B cell (primary cell): ENCODE results near the gene STS. TPM values are rescaled to one million over a fixed set of nuclear protein-coding genes. Genes with fewer than 3 reads are reported as not detected.

Experiments used
- ATAC-seq: fragments of 200-7000 bp; cut with Tn5 transposase; one replicate; pipeline ENCODE4 v1.10.0; 2021; ENCODE audit warnings: low read depth, mild to moderate bottlenecking, moderate number of reproducible peaks, moderate library complexity
- CTCF ChIA-PET: fragments of 350-600 bp; sonication (Branson Sonifier 250); formaldehyde crosslinking; loops from one replicate; lab custom pipeline; 2021; ENCODE audit warnings: antibody characterized with exemption, inconsistent platforms; lab: Charles Lee
- POLR2A ChIA-PET: fragments of 350-600 bp; sonication (Branson Sonifier 250); formaldehyde crosslinking; loops from one replicate; lab custom pipeline; 2021; ENCODE audit warnings: antibody characterized with exemption; lab: Charles Lee
- DNase-seq: peaks from one replicate; pipeline ENCODE4 v3.0.0; 2013
- H2AFZ ChIP-seq: 2 replicates; pipeline ENCODE4 v1.6.1; 2012; ENCODE audit warnings: mild to moderate bottlenecking, low read depth, low read length; ENCODE audit not compliant: insufficient read depth, poor library complexity, severe bottlenecking
- H3K27ac ChIP-seq, 2 donors: 1 replicate in 1 of 2; 2 replicates in 1 of 2; pipeline ENCODE4 v1.5.1; 2012 to 2013; ENCODE audit warnings: low read length in 2 of 2, mild to moderate bottlenecking in 2 of 2, moderate library complexity in 1 of 2
- H3K27me3 ChIP-seq, 4 experiments: fragments of 200-600 bp in 1 of 4; sonication (generic) in 1 of 4; replicated peaks in 1 of 4; 1 replicate in 2 of 4; 2 replicates in 2 of 4; pipeline versions ENCODE4 v1.6.1 to v1.7.0; 2013 to 2016; ENCODE audit warnings: low read length in 3 of 4, mild to moderate bottlenecking in 2 of 4, mixed read lengths in 1 of 4, moderate library complexity in 1 of 4; ENCODE audit not compliant: insufficient read depth in 4 of 4, control insufficient read depth in 3 of 4; ENCODE audit errors: control extremely low read depth in 1 of 4
- H3K36me3 ChIP-seq, 2 experiments: replicated peaks in 1 of 2; 1 replicate in 1 of 2; 2 replicates in 1 of 2; pipeline versions ENCODE4 v1.6.1 to v1.7.1; 2013; ENCODE audit warnings: low read length in 1 of 2; ENCODE audit not compliant: insufficient read depth in 2 of 2, control insufficient read depth in 1 of 2; ENCODE audit errors: control extremely low read depth in 1 of 2, extremely low read depth in 1 of 2
- H3K4me1 ChIP-seq, 2 donors: fragments of 200-600 bp in 1 of 2; sonication (generic) in 1 of 2; 1 replicate in 1 of 2; 2 replicates in 1 of 2; pipeline versions ENCODE4 v1.5.1 to v1.6.1; 2013 to 2017; ENCODE audit warnings: low read length in 2 of 2; ENCODE audit not compliant: control insufficient read depth in 2 of 2, insufficient read depth in 2 of 2
- H3K4me2 ChIP-seq: replicated peaks from 2 replicates; pipeline ENCODE3; 2012; ENCODE audit warnings: mild to moderate bottlenecking, low read depth, low read length; ENCODE audit not compliant: poor library complexity, severe bottlenecking
- H3K4me3 ChIP-seq, 5 experiments: fragments of 200-600 bp in 1 of 5; sonication (generic) in 1 of 5; 1 replicate in 3 of 5; 2 replicates in 2 of 5; pipeline versions ENCODE4 v1.5.1 to v1.7.0; 2011 to 2016; ENCODE audit warnings: low read length in 4 of 5, mild to moderate bottlenecking in 4 of 5, low read depth in 2 of 5, control low read depth in 1 of 5, moderate library complexity in 1 of 5; ENCODE audit not compliant: insufficient read depth in 1 of 5; ENCODE audit errors: control extremely low read depth in 1 of 5, extremely low read depth in 1 of 5
- H3K79me2 ChIP-seq: fragments of 200-600 bp; sonication (generic); one replicate; pipeline ENCODE4 v1.6.0; 2016; ENCODE audit warnings: low read length; ENCODE audit not compliant: control insufficient read depth, insufficient read depth
- H3K9ac ChIP-seq: fragments of 200-600 bp; sonication (generic); 2 replicates; pipeline ENCODE4 v1.6.1; 2017; ENCODE audit warnings: mild to moderate bottlenecking, low read length, moderate library complexity
- H3K9me3 ChIP-seq, 3 donors: one replicate each; pipeline versions ENCODE4 v1.6.1 to v1.7.1; 2013; ENCODE audit warnings: low read length in 2 of 3; ENCODE audit not compliant: control insufficient read depth in 2 of 3, insufficient read depth in 1 of 3; ENCODE audit errors: control extremely low read depth in 1 of 3
- H4K20me1 ChIP-seq: 2 replicates; pipeline ENCODE4 v1.6.0; 2012; ENCODE audit warnings: mild to moderate bottlenecking, low read length; ENCODE audit not compliant: insufficient read depth, control insufficient read depth, poor library complexity, severe bottlenecking
- H3K27ac Mint-ChIP-seq: one replicate; pipeline ENCODE4 v1.8.0; 2021; ENCODE audit warnings: mixed read lengths
- H3K27me3 Mint-ChIP-seq: one replicate; pipeline ENCODE4 v1.8.0; 2021; ENCODE audit warnings: mixed read lengths
- H3K4me1 Mint-ChIP-seq: one replicate; pipeline ENCODE4 v1.8.0; 2021; ENCODE audit warnings: mixed read lengths
- H3K4me3 Mint-ChIP-seq: one replicate; pipeline ENCODE4 v1.8.0; 2021; ENCODE audit warnings: mixed read lengths
- H3K9me3 Mint-ChIP-seq: one replicate; pipeline ENCODE4 v1.8.0; 2022; ENCODE audit warnings: mixed read lengths; ENCODE audit not compliant: insufficient read depth
- CTCF ChIP-seq: fragments of 200-600 bp; IDR thresholded peaks from one replicate; pipeline ENCODE4 v1.8.0; 2022; ENCODE audit warnings: antibody characterized with exemption, mild to moderate bottlenecking
- EZH2 ChIP-seq: IDR thresholded peaks from 2 replicates; pipeline ENCODE4 v1.6.1; 2012; ENCODE audit warnings: borderline replicate concordance, low read depth, mild to moderate bottlenecking, moderate library complexity, low read length; ENCODE audit not compliant: insufficient read depth, poor library complexity, severe bottlenecking
- WGBS: methylation state at CpG from one replicate; pipeline ENCODE4 v1.1.5; 2013; ENCODE audit warnings: missing lambda C conversion rate; ENCODE audit not compliant: insufficient coverage; 5-methylcytosine and 5-hydroxymethylcytosine counted together
- intact Hi-C: fragments of 100-400 bp; cut with micrococcal nuclease; formaldehyde crosslinking; loops from one replicate; pipeline ENCODE4 v1.10.0; 2022
- polyA plus RNA-seq: library from polyadenylated mRNA; depleted of rRNA; stranded (reverse); fragments of >200 nt; gene quantifications from 2 replicates; pipeline ENCODE4 v1.2.3, GENCODE V29; 2012
- total RNA-seq, 2 donors: library from RNA; stranded (reverse); fragments of 120-200 nt in 1 of 2; gene quantifications; 1 replicate in 1 of 2; 2 replicates in 1 of 2; pipeline versions ENCODE4 v1.2.3 to v1.2.4, GENCODE V29; 2013 to 2022

Gene STS
- total and polyA plus RNA-seq, 2 donors (not counting 1 experiment from before 2014, with no cell fraction given): 1.9 to 2.9 TPM

- Histone ChIP-seq H3K4me1 (peaks cover 0 to 8% of the 10 kb centered on the region in 2 donors), H4K20me1 (peaks cover 17% of the 10 kb centered on the region), H2AFZ (no peak overlapping the region), H3K4me3 (no peak overlapping the region), H3K27ac (no peak overlapping the region), H3K36me3 (peaks cover 0 to 17% of the 10 kb centered on the region in 2 experiments), H3K27me3 (no peaks in the 10 kb centered on the region), H3K9me3 (no peaks in the 10 kb centered on the region), H3K9ac (no peak overlapping the region), H3K4me2 (no peak overlapping the region), H3K79me2 (peaks cover 47% of the 10 kb centered on the region)
- CTCF ChIA-PET: no interaction called here
- Mint-ChIP-seq H3K27me3 (no peaks in the 10 kb centered on the region), H3K27ac (no peak overlapping the region), H3K4me3 (no peak overlapping the region), H3K9me3 (no peaks in the 10 kb centered on the region), H3K4me1 (peaks cover 19% of the 10 kb centered on the region)
- POLR2A ChIA-PET: no interaction called here
- no CpG with 5 or more reads among the region's 3 CpGs for WGBS
- intact Hi-C loops: no loop called here
- DNase-seq (no peak), ATAC-seq (no peak)
- TF ChIP-seq EZH2 (no peak), CTCF (no peak)
Measured at GRCh38 chrX:7102119-7102518, 45.4 kb upstream of the STS start.

- Histone ChIP-seq H3K9me3 (no peaks in the 10 kb centered on the region), H3K27ac (no peak overlapping the region), H3K4me2 (no peak overlapping the region), H2AFZ (no peak overlapping the region), H3K9ac (no peak overlapping the region), H4K20me1 (no peaks in the 10 kb centered on the region), H3K79me2 (peaks cover 36% of the 10 kb centered on the region), H3K4me1 (peaks cover 34 to 36% of the 10 kb centered on the region in 2 donors), H3K36me3 (peaks cover 0 to 7% of the 10 kb centered on the region in 2 experiments), H3K27me3 (no peaks in the 10 kb centered on the region), H3K4me3 (no peak overlapping the region)
- no peaks in the 10 kb centered on the region for H3K9me3 Mint-ChIP-seq
- peaks cover 49% of the 10 kb centered on the region for H3K4me1 Mint-ChIP-seq
- ChIA-PET CTCF (no interaction called here), POLR2A (no interaction called here)
- WGBS: 92% methylated on average over 2 of the region's 2 CpGs
- TF ChIP-seq EZH2 (no peak), CTCF (no peak)
- H3K4me3 Mint-ChIP-seq: no peak overlapping the region
- DNase-seq (no peak), ATAC-seq (no peak)
- no peak overlapping the region for H3K27ac Mint-ChIP-seq
- intact Hi-C loops: no loop called here
- H3K27me3 Mint-ChIP-seq: no peaks in the 10 kb centered on the region
Measured at GRCh38 chrX:7106649-7107048, 40.9 kb upstream of the STS start.
